Measurements from ENCODE around the gene LYSMD1.

LYSMD1 gene

GRCh38 chr1:151137789-151138188 lies 27.9 kb downstream of the LYSMD1 start:
- Histone ChIP-seq H3K4me1 (ENCODE audit: control insufficient read depth, insufficient read depth, low read length) (peaks cover 8% of the 10 kb centered on the region), H3K9me3 (ENCODE audit: control insufficient read depth in 2 of 2, low read length in 2 of 2) (no peaks in the 10 kb centered on the region), H3K27me3 (ENCODE audit: control insufficient read depth in 1 of 2, insufficient read depth in 2 of 2, low read length in 2 of 2) (no peaks in the 10 kb centered on the region), H3K36me3 (ENCODE audit: control insufficient read depth in 2 of 2, insufficient read depth in 2 of 2, low read length in 2 of 2) (peaks cover 20 to 28% of the 10 kb centered on the region in 2 donors), H3K9ac (ENCODE audit: low read length in 2 of 2) (no peak overlapping the region), H3K27ac (ENCODE audit: low read length) (no peak overlapping the region), H3K4me3 (ENCODE audit: low read length in 2 of 2) (no peak overlapping the region)

- Histone ChIP-seq H3K27ac (ENCODE audit: low read length) (no peak overlapping the region), H3K27me3 (ENCODE audit: control insufficient read depth in 1 of 2, insufficient read depth in 2 of 2, low read length in 2 of 2) (no peaks in the 10 kb centered on the region), H3K36me3 (ENCODE audit: control insufficient read depth in 2 of 2, insufficient read depth in 2 of 2, low read length in 2 of 2) (peaks cover 20 to 28% of the 10 kb centered on the region in 2 donors), H3K4me1 (ENCODE audit: control insufficient read depth, insufficient read depth, low read length) (peaks cover 12% of the 10 kb centered on the region), H3K9me3 (ENCODE audit: control insufficient read depth in 2 of 2, low read length in 2 of 2) (no peaks in the 10 kb centered on the region), H3K9ac (ENCODE audit: low read length in 2 of 2) (no peak overlapping the region), H3K4me3 (ENCODE audit: low read length in 2 of 2) (no peak overlapping the region)
These were observed 30.0 kb downstream of the LYSMD1 start for GRCh38 chr1:151135433-151136385.

- Histone ChIP-seq H3K4me1 (ENCODE audit: control insufficient read depth, insufficient read depth, low read length) (peaks cover 15% of the 10 kb centered on the region), H3K27me3 (ENCODE audit: control insufficient read depth in 1 of 2, insufficient read depth in 2 of 2, low read length in 2 of 2) (no peaks in the 10 kb centered on the region)
These were observed 30.7 kb downstream of the LYSMD1 start for GRCh38 chr1:151134991-151135390.

GRCh38 chr1:151134396-151134795 lies 31.3 kb downstream of the LYSMD1 start:
- Histone ChIP-seq H3K36me3 (ENCODE audit: control insufficient read depth in 2 of 2, insufficient read depth in 2 of 2, low read length in 2 of 2) (peaks cover 20 to 22% of the 10 kb centered on the region in 2 donors), H3K9me3 (ENCODE audit: control insufficient read depth in 2 of 2, low read length in 2 of 2) (no peaks in the 10 kb centered on the region)

More at GRCh38 chr1:151134991-151135390, 30.7 kb downstream of the LYSMD1 start:
- peaks cover 20 to 28% of the 10 kb centered on the region in 2 donors for H3K36me3 ChIP-seq (ENCODE audit: control insufficient read depth in 2 of 2, insufficient read depth in 2 of 2, low read length in 2 of 2)
- H3K4me3 ChIP-seq (ENCODE audit: low read length in 2 of 2) = no peak overlapping the region
- H3K9ac ChIP-seq (ENCODE audit: low read length in 2 of 2) = no peak overlapping the region
- H3K27ac ChIP-seq (ENCODE audit: low read length) = no peak overlapping the region
- no peaks in the 10 kb centered on the region for H3K9me3 ChIP-seq (ENCODE audit: control insufficient read depth in 2 of 2, low read length in 2 of 2)

GRCh38 chr1:151133018-151133806 lies 32.5 kb downstream of the LYSMD1 start:
- H3K36me3 ChIP-seq (ENCODE audit: control insufficient read depth in 2 of 2, insufficient read depth in 2 of 2, low read length in 2 of 2) = peaks cover 20% of the 10 kb centered on the region in 2 donors
- H3K9me3 ChIP-seq (ENCODE audit: control insufficient read depth in 2 of 2, low read length in 2 of 2) = no peaks in the 10 kb centered on the region
- H3K27ac ChIP-seq (ENCODE audit: low read length) = no peak overlapping the region
- H3K27me3 ChIP-seq (ENCODE audit: control insufficient read depth in 1 of 2, insufficient read depth in 2 of 2, low read length in 2 of 2) = no peaks in the 10 kb centered on the region
- H3K4me1 ChIP-seq (ENCODE audit: control insufficient read depth, insufficient read depth, low read length) = peaks cover 15% of the 10 kb centered on the region
- H3K9ac ChIP-seq (ENCODE audit: low read length in 2 of 2) = no peak overlapping the region
- no peak overlapping the region for H3K4me3 ChIP-seq (ENCODE audit: low read length in 2 of 2)

More at GRCh38 chr1:151134396-151134795, 31.3 kb downstream of the LYSMD1 start:
- peaks cover 15% of the 10 kb centered on the region for H3K4me1 ChIP-seq (ENCODE audit: control insufficient read depth, insufficient read depth, low read length)
- H3K4me3 ChIP-seq (ENCODE audit: low read length in 2 of 2) = no peak overlapping the region
- H3K27me3 ChIP-seq (ENCODE audit: control insufficient read depth in 1 of 2, insufficient read depth in 2 of 2, low read length in 2 of 2) = no peaks in the 10 kb centered on the region
- H3K27ac ChIP-seq (ENCODE audit: low read length) = no peak overlapping the region
- H3K9ac ChIP-seq (ENCODE audit: low read length in 2 of 2) = no peak overlapping the region

- Histone ChIP-seq H3K27me3 (ENCODE audit: control insufficient read depth in 1 of 2, insufficient read depth in 2 of 2, low read length in 2 of 2) (no peaks in the 10 kb centered on the region), H3K36me3 (ENCODE audit: control insufficient read depth in 2 of 2, insufficient read depth in 2 of 2, low read length in 2 of 2) (peaks cover 17% of the 10 kb centered on the region in 2 donors), H3K4me3 (ENCODE audit: low read length in 2 of 2) (peak overlapping the region; percentile 73 to 78), H3K4me1 (ENCODE audit: control insufficient read depth, insufficient read depth, low read length) (peaks cover 15% of the 10 kb centered on the region), H3K9ac (ENCODE audit: low read length in 2 of 2) (peak overlapping the region; percentile 47 to 62), H3K9me3 (ENCODE audit: control insufficient read depth in 2 of 2, low read length in 2 of 2) (no peaks in the 10 kb centered on the region), H3K27ac (ENCODE audit: low read length) (peak overlapping the region; percentile 77)
These were observed 33.2 kb downstream of the LYSMD1 start for GRCh38 chr1:151132335-151133017.

- peak overlapping the region; percentile 77 for H3K27ac ChIP-seq (ENCODE audit: low read length)
- no peaks in the 10 kb centered on the region for H3K27me3 ChIP-seq (ENCODE audit: control insufficient read depth in 1 of 2, insufficient read depth in 2 of 2, low read length in 2 of 2)
- H3K4me1 ChIP-seq (ENCODE audit: control insufficient read depth, insufficient read depth, low read length) = peaks cover 15% of the 10 kb centered on the region
- H3K4me3 ChIP-seq (ENCODE audit: low read length in 2 of 2) = peak overlapping the region; percentile 73 to 78
- peak overlapping the region; percentile 62 to 69 for H3K9ac ChIP-seq (ENCODE audit: low read length in 2 of 2)
- no peaks in the 10 kb centered on the region for H3K9me3 ChIP-seq (ENCODE audit: control insufficient read depth in 2 of 2, low read length in 2 of 2)
- H3K36me3 ChIP-seq (ENCODE audit: control insufficient read depth in 2 of 2, insufficient read depth in 2 of 2, low read length in 2 of 2) = peaks cover 16 to 17% of the 10 kb centered on the region in 2 donors
These were observed 33.9 kb downstream of the LYSMD1 start for GRCh38 chr1:151131701-151132334.

GRCh38 chr1:151130987-151131586 lies 34.6 kb downstream of the LYSMD1 start:
- Histone ChIP-seq H3K27ac (ENCODE audit: low read length) (peak overlapping the region; percentile 77), H3K9me3 (ENCODE audit: control insufficient read depth in 2 of 2, low read length in 2 of 2) (no peaks in the 10 kb centered on the region), H3K27me3 (ENCODE audit: control insufficient read depth in 1 of 2, insufficient read depth in 2 of 2, low read length in 2 of 2) (no peaks in the 10 kb centered on the region), H3K36me3 (ENCODE audit: control insufficient read depth in 2 of 2, insufficient read depth in 2 of 2, low read length in 2 of 2) (peaks cover 10 to 12% of the 10 kb centered on the region in 2 donors), H3K4me1 (ENCODE audit: control insufficient read depth, insufficient read depth, low read length) (peaks cover 15% of the 10 kb centered on the region), H3K4me3 (ENCODE audit: low read length in 2 of 2) (peak overlapping the region; percentile 73 to 78), H3K9ac (ENCODE audit: low read length in 2 of 2) (peak overlapping the region; percentile 62 to 80)

- Histone ChIP-seq H3K9me3 (ENCODE audit: control insufficient read depth in 2 of 2, low read length in 2 of 2) (no peaks in the 10 kb centered on the region), H3K27me3 (ENCODE audit: control insufficient read depth in 1 of 2, insufficient read depth in 2 of 2, low read length in 2 of 2) (no peaks in the 10 kb centered on the region), H3K27ac (ENCODE audit: low read length) (no peak overlapping the region), H3K36me3 (ENCODE audit: control insufficient read depth in 2 of 2, insufficient read depth in 2 of 2, low read length in 2 of 2) (peaks cover 0 to 4% of the 10 kb centered on the region in 2 donors), H3K4me1 (ENCODE audit: control insufficient read depth, insufficient read depth, low read length) (peaks cover 15% of the 10 kb centered on the region), H3K9ac (ENCODE audit: low read length in 2 of 2) (no peak overlapping the region), H3K4me3 (ENCODE audit: low read length in 2 of 2) (no peak overlapping the region)
These were observed 36.9 kb downstream of the LYSMD1 start for GRCh38 chr1:151128800-151129199.

Measured in stomach smooth muscle (tissue), 2 donors.